ENCODE data around the gene TENM4.

TENM4 gene

GRCh38 chr11:78870655-78871054 lies 570.2 kb downstream of the TENM4 start:
- H3K4me3 Mint-ChIP-seq = no peak overlapping the region
- ATAC-seq (replicated peaks) = no peak
- H3K9me3 Mint-ChIP-seq = no peaks in the 10 kb centered on the region
- DNase-seq = no peak
- no peaks in the 10 kb centered on the region for H3K36me3 Mint-ChIP-seq (ENCODE audit: insufficient read depth)
- peaks cover 0 to 18% of the 10 kb centered on the region in 2 donors for H3K27me3 Mint-ChIP-seq
- H3K4me1 Mint-ChIP-seq (ENCODE audit: low read depth in 2 of 2) = no peaks in the 10 kb centered on the region
- no peak overlapping the region for H3K27ac Mint-ChIP-seq

- Mint-ChIP-seq H3K27me3 (peaks cover 0 to 18% of the 10 kb centered on the region in 2 donors), H3K4me3 (no peak overlapping the region), H3K9me3 (no peaks in the 10 kb centered on the region), H3K36me3 (ENCODE audit: insufficient read depth) (no peaks in the 10 kb centered on the region), H3K4me1 (ENCODE audit: low read depth in 2 of 2) (no peaks in the 10 kb centered on the region), H3K27ac (no peak overlapping the region)
- ATAC-seq (replicated peaks) (no peak), DNase-seq (no peak)
Observed at GRCh38 chr11:78869293-78869692, 571.5 kb downstream of the TENM4 start.

- Mint-ChIP-seq H3K27ac (no peak overlapping the region), H3K4me3 (no peak overlapping the region), H3K27me3 (peaks cover 0 to 18% of the 10 kb centered on the region in 2 donors), H3K36me3 (ENCODE audit: insufficient read depth) (no peaks in the 10 kb centered on the region), H3K4me1 (ENCODE audit: low read depth in 2 of 2) (no peaks in the 10 kb centered on the region), H3K9me3 (no peaks in the 10 kb centered on the region)
- no peak for DNase-seq
- no peak for ATAC-seq (replicated peaks)
Observed at GRCh38 chr11:78868563-78868962, 572.3 kb downstream of the TENM4 start.

GRCh38 chr11:78860720-78861422 lies 580.0 kb downstream of the TENM4 start:
- Mint-ChIP-seq H3K36me3 (ENCODE audit: insufficient read depth) (no peaks in the 10 kb centered on the region), H3K4me3 (no peak overlapping the region)
- DNase-seq = no peak

GRCh38 chr11:78857688-78858087 lies 583.1 kb downstream of the TENM4 start:
- H3K36me3 Mint-ChIP-seq (ENCODE audit: insufficient read depth) = no peaks in the 10 kb centered on the region
- no peak overlapping the region for H3K4me3 Mint-ChIP-seq
- H3K27me3 Mint-ChIP-seq = peaks cover 0 to 4% of the 10 kb centered on the region in 2 donors
- H3K4me1 Mint-ChIP-seq (ENCODE audit: low read depth in 2 of 2) = no peaks in the 10 kb centered on the region
- H3K9me3 Mint-ChIP-seq = peaks cover 0 to 2% of the 10 kb centered on the region in 2 donors
- ATAC-seq (replicated peaks) (no peak), DNase-seq (no peak)
- no peak overlapping the region for H3K27ac Mint-ChIP-seq

More at GRCh38 chr11:78860720-78861422, 580.0 kb downstream of the TENM4 start:
- H3K27ac Mint-ChIP-seq = no peak overlapping the region
- ATAC-seq (replicated peaks) = no peak
- no peaks in the 10 kb centered on the region for H3K9me3 Mint-ChIP-seq
- H3K27me3 Mint-ChIP-seq = no peaks in the 10 kb centered on the region
- H3K4me1 Mint-ChIP-seq (ENCODE audit: low read depth in 2 of 2) = no peaks in the 10 kb centered on the region

- no peaks in the 10 kb centered on the region for H3K36me3 Mint-ChIP-seq (ENCODE audit: insufficient read depth)
- peaks cover 0 to 4% of the 10 kb centered on the region in 2 donors for H3K27me3 Mint-ChIP-seq
Observed at GRCh38 chr11:78856211-78856610, 584.6 kb downstream of the TENM4 start.

GRCh38 chr11:78855116-78855515 lies 585.7 kb downstream of the TENM4 start:
- H3K4me1 Mint-ChIP-seq (ENCODE audit: low read depth in 2 of 2) = no peaks in the 10 kb centered on the region
- H3K4me3 Mint-ChIP-seq = no peak overlapping the region
- peaks cover 0 to 2% of the 10 kb centered on the region in 2 donors for H3K9me3 Mint-ChIP-seq
- no peaks in the 10 kb centered on the region for H3K36me3 Mint-ChIP-seq (ENCODE audit: insufficient read depth)
- peaks cover 0 to 15% of the 10 kb centered on the region in 2 donors for H3K27me3 Mint-ChIP-seq
- DNase-seq = no peak
- no peak overlapping the region for H3K27ac Mint-ChIP-seq
- ATAC-seq (replicated peaks) = no peak

More at GRCh38 chr11:78856211-78856610, 584.6 kb downstream of the TENM4 start:
- Mint-ChIP-seq H3K4me1 (ENCODE audit: low read depth in 2 of 2) (no peaks in the 10 kb centered on the region), H3K27ac (no peak overlapping the region), H3K4me3 (no peak overlapping the region), H3K9me3 (peaks cover 0 to 2% of the 10 kb centered on the region in 2 donors)
- DNase-seq (no peak), ATAC-seq (replicated peaks) (no peak)

- no peak for ATAC-seq (replicated peaks)
- Mint-ChIP-seq H3K4me1 (ENCODE audit: low read depth in 2 of 2) (no peaks in the 10 kb centered on the region), H3K27me3 (peaks cover 0 to 16% of the 10 kb centered on the region in 2 donors), H3K9me3 (peaks cover 0 to 2% of the 10 kb centered on the region in 2 donors), H3K4me3 (no peak overlapping the region), H3K27ac (no peak overlapping the region), H3K36me3 (ENCODE audit: insufficient read depth) (no peaks in the 10 kb centered on the region)
- DNase-seq = no peak
Observed at GRCh38 chr11:78853521-78853920, 587.3 kb downstream of the TENM4 start.

- Mint-ChIP-seq H3K27me3 (peaks cover 0 to 16% of the 10 kb centered on the region in 2 donors), H3K9me3 (peaks cover 0 to 2% of the 10 kb centered on the region in 2 donors), H3K4me3 (no peak overlapping the region), H3K36me3 (ENCODE audit: insufficient read depth) (no peaks in the 10 kb centered on the region), H3K4me1 (ENCODE audit: low read depth in 2 of 2) (no peaks in the 10 kb centered on the region), H3K27ac (no peak overlapping the region)
- DNase-seq (no peak), ATAC-seq (replicated peaks) (no peak)
Observed at GRCh38 chr11:78851878-78852586, 588.8 kb downstream of the TENM4 start.

- DNase-seq = no peak
- Mint-ChIP-seq H3K27ac (no peak overlapping the region), H3K27me3 (peaks cover 3 to 16% of the 10 kb centered on the region in 2 donors), H3K4me3 (no peak overlapping the region), H3K9me3 (peaks cover 0 to 2% of the 10 kb centered on the region in 2 donors), H3K36me3 (ENCODE audit: insufficient read depth) (no peaks in the 10 kb centered on the region), H3K4me1 (ENCODE audit: low read depth in 2 of 2) (no peaks in the 10 kb centered on the region)
- no peak for ATAC-seq (replicated peaks)
Observed at GRCh38 chr11:78850078-78850477, 590.8 kb downstream of the TENM4 start.

GRCh38 chr11:78846269-78846668 lies 594.6 kb downstream of the TENM4 start:
- Mint-ChIP-seq H3K9me3 (no peaks in the 10 kb centered on the region), H3K4me3 (no peak overlapping the region), H3K27ac (no peak overlapping the region), H3K27me3 (peaks cover 21 to 27% of the 10 kb centered on the region in 2 donors), H3K4me1 (ENCODE audit: low read depth in 2 of 2) (no peaks in the 10 kb centered on the region), H3K36me3 (ENCODE audit: insufficient read depth) (no peaks in the 10 kb centered on the region)
- DNase-seq = no peak
- ATAC-seq (replicated peaks) = no peak

GRCh38 chr11:78845496-78845895 lies 595.3 kb downstream of the TENM4 start:
- H3K4me3 Mint-ChIP-seq = no peak overlapping the region
- no peaks in the 10 kb centered on the region for H3K9me3 Mint-ChIP-seq
- no peak overlapping the region for H3K27ac Mint-ChIP-seq
- no peaks in the 10 kb centered on the region for H3K36me3 Mint-ChIP-seq (ENCODE audit: insufficient read depth)
- H3K4me1 Mint-ChIP-seq (ENCODE audit: low read depth in 2 of 2) = no peaks in the 10 kb centered on the region
- H3K27me3 Mint-ChIP-seq = peaks cover 23 to 25% of the 10 kb centered on the region in 2 donors
- no peak for DNase-seq
- ATAC-seq (replicated peaks) = no peak

GRCh38 chr11:78841456-78842060 lies 599.3 kb downstream of the TENM4 start:
- H3K4me3 Mint-ChIP-seq = no peak overlapping the region
- H3K27ac Mint-ChIP-seq = no peak overlapping the region
- no peaks in the 10 kb centered on the region for H3K36me3 Mint-ChIP-seq (ENCODE audit: insufficient read depth)
- H3K9me3 Mint-ChIP-seq = no peaks in the 10 kb centered on the region
- peaks cover 24 to 25% of the 10 kb centered on the region in 2 donors for H3K27me3 Mint-ChIP-seq
- DNase-seq = no peak
- ATAC-seq (replicated peaks) = no peak
- no peaks in the 10 kb centered on the region for H3K4me1 Mint-ChIP-seq (ENCODE audit: low read depth in 2 of 2)

All from effector memory CD8-positive, alpha-beta T cell (primary cell).